ENCODE results near the gene MYO5A. TPM values are rescaled to one million over a fixed set of nuclear protein-coding genes. Genes with fewer than 3 reads are reported as not detected.
A peak's percentile ranks its signal among the peaks of the same experiment; 100 is the strongest.

The MYO5A gene
- total and polyA plus RNA-seq, 8 donors: 2.4 to 11.9 (median 8.1) TPM

DNA sequence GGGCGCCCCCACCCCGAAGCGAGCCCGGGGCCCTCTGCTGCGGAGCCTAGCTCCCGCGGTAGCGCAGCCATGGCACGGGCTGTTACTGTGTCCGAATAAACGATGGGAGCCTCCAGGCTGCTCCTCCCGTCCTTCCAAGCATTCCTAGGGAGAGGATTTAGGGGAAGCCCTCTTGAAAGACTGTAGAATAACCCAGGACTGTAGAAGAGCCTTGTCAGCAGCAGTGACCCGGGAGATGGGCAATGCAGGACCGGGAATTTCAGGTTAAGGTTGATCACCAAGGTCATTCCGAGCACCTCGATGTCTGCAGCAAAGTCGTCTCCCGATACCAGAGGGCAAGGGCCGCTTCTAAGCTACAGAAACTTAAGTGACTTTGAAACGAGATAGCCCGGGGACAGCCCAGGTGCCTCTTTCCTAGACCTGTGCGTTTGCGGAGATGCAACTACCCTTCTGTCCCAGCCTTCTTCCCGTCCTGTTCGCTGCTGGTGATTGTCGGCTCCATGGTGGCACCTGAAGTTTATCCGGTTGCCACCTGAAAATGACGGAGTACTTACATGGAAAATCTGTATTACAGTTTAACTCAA is 753 bp upstream of the MYO5A start:
- Histone ChIP-seq H3K4me1 (peaks cover 0 to 10% (median 6%) of the 10 kb centered on the region in 3 donors), H3K27me3 (peaks cover 0 to 6% (median 0%) of the 10 kb centered on the region in 4 donors), H3K4me3 (peak overlapping the region; percentile 72 to 91 (median 80)), H3K36me3 (no peaks in the 10 kb centered on the region), H3K9me3 (no peaks in the 10 kb centered on the region), H3K27ac (peak overlapping the region in 2 of 4 donors; percentile 20 to 55)
- FAIRE-seq (no peak), DNase-seq (no peak), ATAC-seq (peak in 3 of 4 donors; percentile 6 to 8 (median 6))
- WGBS, 2 donors: 1% methylated on average over 28 of the region's 28 CpGs
- intact Hi-C loops (cut with DNase I): no loop called here
- TF ChIP-seq, protein P1, sequence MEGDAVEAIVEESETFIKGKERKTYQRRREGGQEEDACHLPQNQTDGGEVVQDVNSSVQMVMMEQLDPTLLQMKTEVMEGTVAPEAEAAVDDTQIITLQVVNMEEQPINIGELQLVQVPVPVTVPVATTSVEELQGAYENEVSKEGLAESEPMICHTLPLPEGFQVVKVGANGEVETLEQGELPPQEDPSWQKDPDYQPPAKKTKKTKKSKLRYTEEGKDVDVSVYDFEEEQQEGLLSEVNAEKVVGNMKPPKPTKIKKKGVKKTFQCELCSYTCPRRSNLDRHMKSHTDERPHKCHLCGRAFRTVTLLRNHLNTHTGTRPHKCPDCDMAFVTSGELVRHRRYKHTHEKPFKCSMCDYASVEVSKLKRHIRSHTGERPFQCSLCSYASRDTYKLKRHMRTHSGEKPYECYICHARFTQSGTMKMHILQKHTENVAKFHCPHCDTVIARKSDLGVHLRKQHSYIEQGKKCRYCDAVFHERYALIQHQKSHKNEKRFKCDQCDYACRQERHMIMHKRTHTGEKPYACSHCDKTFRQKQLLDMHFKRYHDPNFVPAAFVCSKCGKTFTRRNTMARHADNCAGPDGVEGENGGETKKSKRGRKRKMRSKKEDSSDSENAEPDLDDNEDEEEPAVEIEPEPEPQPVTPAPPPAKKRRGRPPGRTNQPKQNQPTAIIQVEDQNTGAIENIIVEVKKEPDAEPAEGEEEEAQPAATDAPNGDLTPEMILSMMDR (IDR thresholded peaks at IDR 0.05): no peak

DNA sequence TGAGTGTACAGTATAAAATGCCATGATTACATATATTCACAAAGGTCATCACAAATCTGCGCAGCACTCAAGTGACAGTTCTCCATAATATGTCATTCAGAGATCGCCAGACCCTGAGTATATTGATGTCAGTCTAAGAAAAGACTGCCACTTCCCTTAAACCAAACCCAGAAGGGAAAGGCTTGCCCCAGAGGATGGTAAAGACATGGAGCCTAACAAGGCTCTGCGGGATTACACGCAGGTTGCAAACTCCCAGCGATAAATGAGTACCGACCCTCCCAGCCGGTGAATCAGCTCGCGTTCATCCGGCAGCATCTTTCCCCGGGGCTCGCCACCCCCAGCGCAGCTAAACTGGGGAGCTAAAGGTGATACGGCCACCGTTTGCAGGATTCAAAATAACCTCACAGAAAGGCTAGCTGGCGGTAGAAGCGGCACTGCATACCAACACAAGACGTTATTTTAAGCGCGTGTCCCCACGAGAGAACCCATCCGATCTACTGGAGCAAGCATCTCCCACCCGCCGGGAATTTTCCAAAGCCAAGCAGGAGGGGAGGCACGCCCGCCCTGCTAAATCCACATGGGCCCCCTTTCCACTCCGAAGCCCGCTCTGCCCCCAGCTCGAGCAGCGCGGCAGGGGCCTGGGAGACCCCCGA is 643 bp downstream of the MYO5A start:
- no peaks in the 10 kb centered on the region for H3K9me3 ChIP-seq
- intact Hi-C loops (cut with DNase I): no loop called here
- no peak for FAIRE-seq
- peak overlapping the region; percentile 72 to 91 (median 80) for H3K4me3 ChIP-seq
- H3K4me1 ChIP-seq: peaks cover 0 to 10% (median 6%) of the 10 kb centered on the region in 3 donors
- 3 to 4% methylated on average over 32 of the region's 32 CpGs for WGBS, 2 donors
- H3K27me3 ChIP-seq: peaks cover 0 to 6% (median 0%) of the 10 kb centered on the region in 4 donors
- ATAC-seq: peak; percentile 29 to 38 (median 33)
- DNase-seq: peak in 2 of 6 donors; percentile 23 to 24
- H3K27ac ChIP-seq: peak overlapping the region; percentile 1 to 64 (median 50)
- H3K36me3 ChIP-seq: no peaks in the 10 kb centered on the region
- TF ChIP-seq, protein P1 (IDR thresholded peaks at IDR 0.05): no peak

- no peak for FAIRE-seq
- H3K27ac ChIP-seq: no peak overlapping the region
- intact Hi-C loops (cut with DNase I): no loop called here
Measured at GRCh38 chr15:52527196-52527910, 1.3 kb downstream of the MYO5A start.

GRCh38 chr15:52524223-52525136 is 4.2 kb downstream of the MYO5A start:
- no peak overlapping the region for H3K27ac ChIP-seq
- FAIRE-seq: no peak
- TF ChIP-seq, protein P1 (IDR thresholded peaks at IDR 0.05): no peak
- no peak overlapping the region for H3K4me3 ChIP-seq
- WGBS, 2 donors: 91 to 98% methylated on average over 4 of the region's 4 CpGs
- H3K9me3 ChIP-seq: no peaks in the 10 kb centered on the region
- no peaks in the 10 kb centered on the region for H3K36me3 ChIP-seq
- no peak for ATAC-seq
- H3K4me1 ChIP-seq: peaks cover 0 to 8% (median 6%) of the 10 kb centered on the region in 3 donors
- intact Hi-C loops (cut with DNase I): no loop called here
- no peaks in the 10 kb centered on the region for H3K27me3 ChIP-seq
- no peak for DNase-seq

More at GRCh38 chr15:52527196-52527910, 1.3 kb downstream of the MYO5A start:
- peaks cover 0 to 6% (median 0%) of the 10 kb centered on the region in 4 donors for H3K27me3 ChIP-seq
- H3K4me1 ChIP-seq: peaks cover 0 to 10% (median 6%) of the 10 kb centered on the region in 3 donors
- 51 to 59% methylated on average over 7 of the region's 7 CpGs for WGBS, 2 donors
- peak overlapping the region in 2 of 4 donors; percentile 79 to 91 for H3K4me3 ChIP-seq
- H3K36me3 ChIP-seq: no peaks in the 10 kb centered on the region
- TF ChIP-seq, protein P1 (IDR thresholded peaks at IDR 0.05): no peak
- ATAC-seq (no peak), DNase-seq (no peak)
- H3K9me3 ChIP-seq: no peaks in the 10 kb centered on the region
